ENCODE results near the gene PRMT3.
"Not testable (repeated sequence)": the region's sequence is repeated elsewhere in the genome, so short reads cannot be mapped to it uniquely, and the experiment has no call there.

Gene PRMT3

DNA sequence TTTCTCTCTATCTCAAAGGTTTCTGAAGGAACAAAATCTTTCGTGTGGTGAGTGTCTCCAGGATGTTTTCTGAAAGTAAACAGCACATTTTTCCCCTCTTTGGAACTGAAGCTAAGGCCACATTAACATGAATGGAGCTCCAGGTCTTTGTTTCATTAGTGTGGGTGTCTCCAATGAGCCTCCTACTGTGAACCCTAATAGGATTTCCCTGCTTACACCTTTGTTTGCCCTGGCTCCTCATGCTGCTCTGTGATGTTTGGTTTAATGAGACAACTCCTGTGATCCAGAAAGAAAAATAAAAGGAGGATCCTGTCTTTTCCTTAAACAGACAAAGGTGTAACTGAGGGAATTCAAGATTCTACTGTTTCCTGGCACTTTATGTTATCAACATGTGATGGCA is 135.0 kb downstream of the PRMT3 start:
- DNase-seq = no peak

DNA sequence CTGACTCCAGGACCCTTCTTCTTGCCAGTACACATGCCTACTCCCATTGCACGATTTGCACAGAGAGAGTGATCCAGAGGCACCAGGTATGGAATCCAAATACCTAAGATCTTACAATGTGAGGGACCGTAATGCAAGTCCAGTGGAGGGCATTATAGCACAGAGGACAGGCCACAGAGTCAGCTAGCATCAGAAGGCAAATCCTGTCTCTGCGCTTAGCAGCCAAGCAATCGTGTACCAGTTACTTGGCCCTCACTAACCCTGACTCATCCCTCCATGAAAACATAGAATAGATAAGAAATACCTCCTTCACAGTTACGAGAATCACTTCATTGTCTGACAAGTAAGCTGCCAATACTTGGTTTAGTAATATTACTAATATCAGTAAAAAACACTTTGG is 142.2 kb downstream of the PRMT3 start:
- DNase-seq = no peak

DNA sequence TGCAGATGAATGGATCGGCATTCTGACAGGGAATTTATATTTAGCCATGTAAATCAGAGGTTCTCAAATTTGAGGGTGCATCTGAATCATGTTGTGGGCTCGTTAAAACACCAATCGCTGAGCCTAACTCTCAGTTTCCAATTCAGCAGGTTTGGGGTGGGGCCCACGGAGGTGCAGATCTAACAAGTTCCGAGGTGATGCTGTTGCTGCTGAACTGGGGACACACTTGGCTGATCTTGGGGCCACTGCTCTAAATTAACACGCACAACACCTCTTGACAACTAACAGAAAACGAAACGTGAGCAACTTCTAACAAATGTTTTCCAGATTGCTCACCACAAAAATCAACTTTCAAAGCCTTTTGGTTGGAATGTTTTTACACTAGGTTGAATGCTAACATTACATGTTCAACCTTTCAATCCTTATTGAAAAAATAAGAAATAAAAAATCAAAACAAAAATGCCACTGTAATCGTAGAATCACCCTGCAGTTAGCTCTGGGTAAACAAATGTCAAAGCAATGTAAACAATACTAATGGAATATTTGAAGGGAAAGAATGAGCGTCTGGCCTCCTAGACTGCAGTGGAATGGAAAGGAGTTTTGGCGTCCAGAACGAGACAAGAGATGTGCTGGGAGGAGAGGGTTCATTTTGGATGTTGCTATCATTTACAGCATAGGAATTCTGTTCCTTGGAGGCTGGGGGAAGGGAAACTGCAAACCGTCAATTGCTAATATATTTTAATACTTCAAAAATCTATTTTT is 143.6 kb downstream of the PRMT3 start:
- DNase-seq = no peak

DNA sequence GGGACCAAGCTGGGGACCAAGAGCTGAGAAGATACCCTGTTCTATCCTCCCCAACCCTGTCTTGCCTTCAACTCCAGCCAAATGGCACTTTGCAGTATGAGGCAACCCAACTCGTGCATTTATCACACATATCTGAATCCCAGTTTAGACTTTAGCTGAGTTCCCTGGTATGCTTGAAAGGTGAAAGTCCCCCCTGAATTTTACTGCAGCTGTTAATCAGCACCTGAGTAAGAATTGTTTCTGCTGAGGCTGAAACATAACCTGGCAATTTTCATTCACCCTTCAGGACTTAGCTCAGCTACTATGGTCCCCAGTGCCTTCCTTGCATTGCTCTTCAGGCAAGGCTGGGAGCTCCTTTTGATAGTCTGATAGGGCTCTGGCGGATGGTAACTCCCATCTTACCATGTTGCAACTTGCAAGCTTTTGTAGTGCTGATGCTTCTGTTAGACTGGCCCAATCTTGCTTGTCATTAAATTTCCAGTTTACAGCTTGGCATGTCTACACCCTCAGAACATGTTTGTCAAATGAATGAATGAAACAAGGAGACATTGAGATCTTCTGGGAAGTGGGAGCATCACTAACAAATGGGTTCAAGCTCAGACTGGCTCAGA is 147.9 kb downstream of the PRMT3 start:
- DNase-seq = no peak

DNA sequence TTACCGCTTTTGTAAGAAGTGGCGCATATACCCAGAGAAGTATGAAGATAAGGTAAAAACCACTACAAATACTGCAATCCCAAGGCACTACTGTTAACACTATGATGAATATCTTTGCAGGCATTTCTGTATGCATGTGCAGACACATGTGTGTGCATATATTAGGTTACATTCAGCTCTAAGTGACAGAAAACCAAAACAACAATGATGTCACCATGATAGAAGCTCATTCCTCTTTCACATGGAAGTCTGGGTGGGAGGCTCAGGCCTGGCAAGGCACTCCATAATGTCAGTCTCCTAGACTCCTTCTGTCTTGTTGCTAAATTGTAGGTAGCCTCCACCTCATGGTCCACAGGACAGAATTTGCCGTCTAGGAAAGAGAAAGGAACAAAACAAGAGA is 148.8 kb downstream of the PRMT3 start:
- DNase-seq = no peak

DNA sequence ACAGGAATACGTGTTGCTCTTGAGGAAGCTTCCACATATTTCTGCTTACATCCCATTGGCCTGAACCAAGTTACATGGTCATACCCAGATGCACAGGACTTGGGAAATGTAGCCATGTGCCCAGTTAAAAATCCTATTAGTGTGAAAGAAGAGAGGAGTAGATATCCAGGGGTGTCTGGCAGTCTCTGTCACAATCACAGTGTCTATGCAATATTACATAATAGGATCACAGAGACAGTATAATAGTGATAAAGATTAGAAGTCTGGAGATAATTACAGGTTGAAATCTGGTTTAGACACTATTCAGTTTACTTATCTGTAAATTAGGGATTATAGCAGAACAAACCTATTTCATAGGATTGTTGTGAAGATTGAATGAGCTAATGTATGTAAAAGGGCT is 149.3 kb downstream of the PRMT3 start:
- DNase-seq = no peak

DNA sequence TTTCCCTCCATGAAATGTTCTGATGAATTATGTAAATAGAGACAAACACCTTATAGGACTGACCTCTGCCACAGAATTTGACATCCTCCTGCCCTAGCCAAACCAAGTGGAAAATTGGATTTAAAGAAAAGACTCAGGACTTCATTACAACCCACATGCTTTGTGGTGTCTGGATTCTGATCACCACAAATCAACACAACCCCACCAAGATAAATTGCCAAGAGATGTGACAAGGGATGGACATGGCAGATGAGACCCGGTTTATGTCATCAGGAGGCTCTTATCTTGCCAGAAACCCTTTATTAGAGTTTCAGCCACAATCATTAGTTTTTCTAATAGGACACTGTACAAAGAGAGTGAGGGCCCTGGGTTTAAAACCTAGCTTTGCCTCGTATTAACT is 154.0 kb downstream of the PRMT3 start:
- no peak for DNase-seq

DNA sequence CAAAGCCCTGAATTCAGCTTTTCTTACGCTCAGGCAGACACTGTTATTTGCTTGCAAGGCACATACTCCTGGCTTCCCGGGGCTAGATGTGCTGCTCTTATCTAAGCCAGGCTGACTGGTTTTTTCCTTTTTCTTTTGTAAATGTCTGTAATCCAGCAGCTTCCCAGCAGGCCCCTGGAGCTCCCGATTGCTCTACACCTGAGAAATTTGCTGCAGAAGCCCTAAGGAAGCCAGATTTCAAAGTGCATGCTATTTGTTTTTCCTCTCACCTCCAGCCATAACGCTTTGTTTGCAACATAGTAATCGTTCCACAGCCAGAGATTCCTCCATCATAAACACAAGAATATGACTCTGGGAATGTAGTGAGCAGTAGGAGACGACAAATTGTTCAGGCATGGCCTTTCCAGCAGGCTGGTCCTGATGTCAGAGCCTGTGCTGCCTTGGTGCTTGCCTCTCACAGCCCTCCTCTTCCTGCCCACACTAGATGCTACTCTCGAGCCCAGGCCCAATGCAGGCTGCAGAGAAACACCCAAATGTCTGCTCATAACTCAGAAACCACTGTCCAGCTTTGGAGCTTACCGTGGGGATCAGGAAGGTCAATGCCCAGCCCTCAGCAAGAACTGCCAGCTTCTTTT is 157.2 kb downstream of the PRMT3 start:
- no peak for DNase-seq

DNA sequence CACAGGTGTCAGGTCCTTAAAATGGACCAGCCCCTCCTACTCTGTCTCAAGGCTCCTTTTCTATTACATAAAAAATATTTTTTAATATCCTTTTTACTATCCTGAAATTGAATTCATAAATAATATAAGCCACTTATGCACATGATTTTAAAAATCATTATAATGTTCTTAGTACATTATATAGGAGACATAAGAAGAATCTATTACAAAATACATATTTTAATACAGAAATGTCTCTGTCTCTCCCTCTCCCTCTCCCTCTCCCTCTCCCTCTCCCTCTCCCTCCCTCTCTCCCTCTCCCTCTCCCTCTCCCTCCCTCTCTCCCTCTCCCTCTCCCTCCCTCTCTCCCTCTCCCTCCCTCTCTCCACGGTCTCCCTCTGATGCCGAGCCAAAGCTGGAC is 159.9 kb downstream of the PRMT3 start:
- DNase-seq = no peak

DNA sequence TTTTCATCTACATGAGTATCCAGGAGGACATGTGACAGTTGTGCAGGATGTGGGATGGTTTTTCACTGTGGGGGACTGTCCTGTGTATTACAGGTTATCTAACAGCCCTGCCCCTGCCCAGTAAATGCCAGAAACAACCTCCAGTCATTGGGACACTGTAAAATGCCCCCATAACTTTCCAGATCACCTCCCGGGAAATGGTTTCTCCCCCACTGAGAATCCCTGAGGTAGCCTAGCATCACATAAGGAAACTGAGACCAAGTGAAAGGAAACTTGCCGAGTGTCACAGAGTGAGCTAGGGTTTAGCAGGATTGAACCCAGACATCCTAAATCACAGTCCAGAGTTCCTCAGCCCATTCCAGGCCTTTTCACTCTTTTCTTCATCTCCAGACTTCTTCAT is 163.6 kb downstream of the PRMT3 start:
- no peak for DNase-seq

DNA sequence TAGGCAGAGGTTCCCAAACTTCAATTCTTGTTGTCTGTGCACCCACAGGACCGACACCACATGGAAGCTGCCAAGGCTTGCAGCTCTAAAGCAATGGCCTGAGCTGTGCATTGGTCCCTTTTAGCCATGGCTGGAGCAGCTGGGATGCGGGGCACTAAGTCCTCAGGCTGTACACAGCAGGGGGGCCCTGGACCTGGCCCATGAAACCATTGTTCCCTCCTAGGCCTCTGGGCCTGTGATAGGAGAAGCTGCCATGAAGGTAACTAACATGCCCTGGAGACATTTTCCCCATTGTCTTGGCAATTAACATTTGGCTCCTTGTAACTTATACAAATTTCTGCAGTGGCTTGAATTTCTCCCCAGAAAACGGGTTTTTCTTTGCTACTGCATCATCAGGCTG is 168.3 kb downstream of the PRMT3 start:
- no peak for DNase-seq

DNA sequence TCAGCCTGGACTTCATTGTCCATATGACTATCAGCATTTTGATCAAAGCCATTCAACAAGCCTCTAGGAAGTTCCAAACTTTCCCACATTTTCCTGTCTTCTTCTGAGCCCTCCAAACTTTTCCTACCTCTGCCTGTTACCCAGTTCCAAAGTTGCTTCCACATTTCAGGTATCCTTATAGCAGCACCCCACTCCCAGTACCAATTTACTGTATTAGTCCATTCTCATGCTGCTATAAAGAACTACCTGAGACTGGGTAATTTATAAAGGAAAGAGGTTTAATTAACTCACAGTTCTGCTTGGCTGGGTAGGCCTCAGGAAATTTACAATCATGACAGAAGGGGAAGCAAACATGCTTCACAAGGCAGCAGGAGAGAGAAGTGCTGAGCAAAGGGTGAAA is 168.9 kb downstream of the PRMT3 start:
- DNase-seq = not testable (repeated sequence)

DNA sequence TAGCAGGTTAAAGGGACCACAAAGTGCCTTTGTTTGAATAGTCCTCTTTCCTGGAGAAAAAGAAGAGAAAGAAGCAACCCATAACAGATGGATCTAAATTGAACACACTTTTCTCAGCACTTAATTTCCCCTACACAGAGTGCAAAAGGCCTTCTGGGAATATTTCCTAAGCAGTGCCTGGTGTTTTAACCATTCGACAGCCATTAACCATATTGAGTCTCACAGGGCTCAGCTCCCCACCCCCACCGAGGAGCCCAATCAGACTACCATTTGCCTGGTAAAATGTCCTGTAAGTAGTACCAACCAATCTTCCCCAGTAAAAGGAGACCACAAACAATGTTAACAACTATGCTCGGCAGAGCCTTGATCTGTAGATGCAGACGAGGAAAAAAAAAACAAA is 171.2 kb downstream of the PRMT3 start:
- DNase-seq = no peak

Data from activated T-cell treated with anti-CD3 and anti-CD28 coated beads for 4 hours (primary cell).